Measurements from ENCODE around the gene ERVV-1. TPM values are rescaled to one million over a fixed set of nuclear protein-coding genes. Genes with fewer than 3 reads are reported as not detected.

The ERVV-1 gene
- total RNA-seq, 1 donor from 2014 or later: not detected

DNA sequence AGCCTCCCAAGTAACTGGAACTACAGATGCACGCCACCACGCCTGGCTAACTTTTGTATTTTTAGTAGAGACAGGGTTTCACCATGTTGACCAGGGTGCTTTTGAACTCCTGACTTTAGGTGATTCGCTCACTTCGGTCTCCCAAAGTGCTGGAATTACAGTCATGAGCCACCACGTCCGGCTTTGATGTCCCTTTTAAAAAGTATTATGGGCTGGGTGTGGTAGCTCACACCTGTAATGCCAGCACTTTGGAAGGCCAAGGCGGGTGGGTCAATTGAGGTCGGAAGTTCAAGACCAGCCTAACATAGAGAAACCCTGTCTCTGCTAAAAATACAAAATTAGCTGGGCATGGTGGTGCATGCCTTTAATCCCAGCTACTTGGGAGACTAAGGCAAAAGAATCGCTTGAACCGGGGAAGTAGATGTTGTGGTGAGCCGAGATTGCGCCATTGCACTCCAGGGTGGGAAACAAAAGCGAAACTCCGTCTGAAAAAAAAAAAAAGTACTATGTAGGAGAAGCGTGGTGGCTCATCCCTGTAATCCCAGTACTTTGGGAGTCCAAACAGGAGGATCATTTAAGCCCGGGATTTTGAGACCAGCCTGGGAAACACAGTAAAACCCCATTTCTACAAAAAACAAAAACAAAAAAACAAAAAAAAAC, 22.8 kb upstream of the ERVV-1 start:
- Histone ChIP-seq H3K36me3 (peaks cover 14% of the 10 kb centered on the region), H3K27me3 (ENCODE audit: low read depth) (no peaks in the 10 kb centered on the region), H3K9me3 (no peaks in the 10 kb centered on the region), H3K4me1 (peaks cover 11% of the 10 kb centered on the region), H3K4me3 (no peak overlapping the region), H3K27ac (no peak overlapping the region)
- TF ChIP-seq, protein P1, sequence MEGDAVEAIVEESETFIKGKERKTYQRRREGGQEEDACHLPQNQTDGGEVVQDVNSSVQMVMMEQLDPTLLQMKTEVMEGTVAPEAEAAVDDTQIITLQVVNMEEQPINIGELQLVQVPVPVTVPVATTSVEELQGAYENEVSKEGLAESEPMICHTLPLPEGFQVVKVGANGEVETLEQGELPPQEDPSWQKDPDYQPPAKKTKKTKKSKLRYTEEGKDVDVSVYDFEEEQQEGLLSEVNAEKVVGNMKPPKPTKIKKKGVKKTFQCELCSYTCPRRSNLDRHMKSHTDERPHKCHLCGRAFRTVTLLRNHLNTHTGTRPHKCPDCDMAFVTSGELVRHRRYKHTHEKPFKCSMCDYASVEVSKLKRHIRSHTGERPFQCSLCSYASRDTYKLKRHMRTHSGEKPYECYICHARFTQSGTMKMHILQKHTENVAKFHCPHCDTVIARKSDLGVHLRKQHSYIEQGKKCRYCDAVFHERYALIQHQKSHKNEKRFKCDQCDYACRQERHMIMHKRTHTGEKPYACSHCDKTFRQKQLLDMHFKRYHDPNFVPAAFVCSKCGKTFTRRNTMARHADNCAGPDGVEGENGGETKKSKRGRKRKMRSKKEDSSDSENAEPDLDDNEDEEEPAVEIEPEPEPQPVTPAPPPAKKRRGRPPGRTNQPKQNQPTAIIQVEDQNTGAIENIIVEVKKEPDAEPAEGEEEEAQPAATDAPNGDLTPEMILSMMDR (IDR thresholded peaks at IDR 0.05): no peak
- DNase-seq: no peak
- intact Hi-C loops (cut with DNase I): no loop called here
- no peak for ATAC-seq

DNA sequence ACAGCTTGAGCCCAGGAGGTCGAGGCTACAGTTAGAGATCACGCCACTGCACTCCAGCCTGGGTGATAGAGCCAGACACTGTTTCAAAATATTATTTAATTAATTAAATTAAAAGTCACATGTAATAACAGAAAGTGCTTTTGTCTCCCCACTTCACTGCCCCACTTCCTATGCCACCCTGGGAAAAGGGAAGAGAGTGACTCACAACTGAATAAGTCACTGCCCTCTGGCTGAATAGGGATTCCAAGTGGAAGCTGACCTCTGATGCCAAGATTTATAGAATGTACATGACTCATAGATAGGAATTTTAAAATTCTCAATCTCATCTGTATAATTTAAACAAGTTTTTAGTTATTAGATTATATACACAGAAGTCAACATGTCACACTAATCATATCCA, 22.2 kb upstream of the ERVV-1 start:
- H3K27ac ChIP-seq: no peak overlapping the region
- TF ChIP-seq, protein P1 (IDR thresholded peaks at IDR 0.05): no peak
- no peak for ATAC-seq
- peaks cover 11% of the 10 kb centered on the region for H3K4me1 ChIP-seq
- H3K4me3 ChIP-seq: no peak overlapping the region
- intact Hi-C loops (cut with DNase I): no loop called here
- no peak for DNase-seq
- no peaks in the 10 kb centered on the region for H3K27me3 ChIP-seq (ENCODE audit: low read depth)
- H3K9me3 ChIP-seq: no peaks in the 10 kb centered on the region
- H3K36me3 ChIP-seq: peaks cover 9% of the 10 kb centered on the region

DNA sequence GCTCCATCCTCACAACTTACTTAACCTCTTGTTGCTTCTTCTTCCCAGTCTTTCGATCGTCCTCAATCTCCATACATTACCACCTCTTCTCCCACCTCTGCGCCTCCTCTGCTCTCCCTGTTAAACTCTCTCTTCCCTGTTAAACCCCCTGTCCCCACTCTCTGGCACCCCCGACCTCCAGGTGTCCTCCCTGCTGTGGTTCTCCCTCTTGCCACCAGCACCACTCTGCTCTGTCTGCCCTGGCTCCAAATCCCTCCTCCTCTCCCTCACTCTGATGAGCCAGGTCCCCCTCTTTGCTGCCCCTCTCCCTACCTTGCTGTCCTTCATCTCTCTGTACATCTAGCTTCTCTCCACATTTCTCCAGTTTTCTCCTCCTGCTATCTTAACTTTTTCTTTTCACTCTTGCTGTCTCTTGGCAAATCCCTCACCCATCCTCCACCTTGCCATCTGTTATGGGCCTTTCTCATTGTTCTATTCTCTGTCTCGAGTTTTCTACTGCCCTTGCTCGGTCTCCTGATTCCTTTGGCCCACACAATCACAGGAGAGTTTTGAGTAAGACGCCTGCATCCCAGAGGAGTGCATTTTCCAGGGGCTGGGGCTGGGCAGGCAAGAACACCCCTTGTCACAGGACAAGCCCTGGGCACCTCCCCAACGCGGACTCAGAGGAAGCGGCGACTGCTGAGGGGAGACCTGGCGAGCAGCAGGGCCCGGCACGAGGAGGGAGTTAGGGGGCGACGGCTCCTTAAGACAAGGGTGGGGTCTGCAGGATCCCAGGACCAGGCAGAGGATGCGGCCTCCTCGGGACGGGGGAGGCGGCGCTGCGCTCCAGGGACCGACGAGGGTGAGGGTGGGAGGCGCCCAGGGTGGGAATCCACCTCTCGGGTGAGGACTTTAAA, 21.4 kb upstream of the ERVV-1 start:
- Histone ChIP-seq H3K4me3 (peak overlapping the region; percentile 60), H3K36me3 (peaks cover 9% of the 10 kb centered on the region), H3K27ac (no peak overlapping the region), H3K9me3 (no peaks in the 10 kb centered on the region), H3K4me1 (peaks cover 11% of the 10 kb centered on the region), H3K27me3 (ENCODE audit: low read depth) (no peaks in the 10 kb centered on the region)
- ATAC-seq (peak; percentile 38 to 47), DNase-seq (no peak)
- intact Hi-C loops (cut with DNase I): no loop called here
- TF ChIP-seq, protein P1 (IDR thresholded peaks at IDR 0.05): no peak

DNA sequence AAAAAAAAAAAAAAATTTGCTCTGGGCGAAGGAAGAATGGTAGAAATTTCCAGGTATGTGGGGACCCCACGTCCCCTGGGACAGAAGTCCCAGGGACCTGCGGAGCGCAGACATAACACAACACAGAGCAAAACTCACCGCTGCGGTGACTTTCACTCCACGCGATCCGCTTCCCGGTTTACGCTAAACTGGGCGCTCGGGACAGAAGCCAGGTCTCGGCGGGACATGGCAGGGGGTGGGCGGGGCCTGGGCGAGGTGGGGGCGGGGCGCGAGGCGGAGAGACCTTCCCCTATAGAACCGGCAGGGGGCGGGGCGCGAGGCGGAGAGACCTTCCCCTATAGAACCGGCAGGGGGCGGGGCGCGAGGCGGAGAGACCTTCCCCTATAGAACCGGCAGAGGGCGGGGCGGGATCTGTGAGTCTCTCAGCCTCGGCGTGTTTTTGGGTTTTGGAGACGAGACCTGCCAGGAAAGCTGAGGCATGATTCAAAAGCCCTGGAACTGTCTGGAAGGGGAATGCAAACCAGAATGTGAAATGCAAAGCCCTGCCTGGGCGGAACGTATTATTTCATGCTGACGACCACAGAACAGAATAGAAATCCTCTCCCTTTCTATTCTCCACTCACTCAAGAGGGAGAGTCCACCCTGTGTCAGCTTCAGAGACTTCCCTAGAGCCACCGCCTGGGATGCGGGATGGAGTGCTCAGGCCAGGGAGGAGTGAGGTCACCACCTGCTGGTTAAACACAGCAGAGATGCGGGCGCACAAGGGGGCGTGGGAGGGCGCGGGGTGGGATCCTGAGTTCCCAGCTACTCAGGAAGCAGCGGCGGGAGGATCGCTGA, 20.2 kb upstream of the ERVV-1 start:
- peak; percentile 96 to 97 for ATAC-seq
- TF ChIP-seq, protein P1 (IDR thresholded peaks at IDR 0.05): peak; percentile 63
- Histone ChIP-seq H3K27ac (peak overlapping the region; percentile 46), H3K27me3 (ENCODE audit: low read depth) (no peaks in the 10 kb centered on the region), H3K9me3 (no peaks in the 10 kb centered on the region), H3K4me3 (peak overlapping the region; percentile 60), H3K36me3 (peaks cover 8% of the 10 kb centered on the region), H3K4me1 (peaks cover 11% of the 10 kb centered on the region)
- intact Hi-C loops (cut with DNase I): no loop called here
- peak; percentile 81 for DNase-seq

DNA sequence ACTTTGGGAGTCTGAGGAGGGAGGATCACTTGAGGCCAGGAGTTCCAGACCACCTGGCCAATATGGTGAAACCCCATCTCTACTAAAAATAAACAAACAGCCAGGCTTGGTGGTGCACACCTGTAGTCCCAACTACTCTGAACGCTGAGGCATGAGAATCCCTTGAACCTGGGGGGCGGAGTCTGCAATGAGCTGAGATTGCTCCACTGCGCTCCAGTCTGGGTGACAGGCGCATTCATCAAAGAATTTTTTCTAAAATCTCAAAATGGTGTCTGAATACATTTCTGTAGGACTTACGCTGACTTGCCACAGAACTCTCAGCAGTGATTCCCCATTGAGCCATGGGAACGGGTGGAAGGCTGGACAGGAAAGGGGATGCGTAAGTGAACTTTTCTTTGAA, 18.0 kb upstream of the ERVV-1 start:
- TF ChIP-seq, protein P1 (IDR thresholded peaks at IDR 0.05): no peak
- intact Hi-C loops (cut with DNase I): no loop called here
- peaks cover 11% of the 10 kb centered on the region for H3K4me1 ChIP-seq
- no peaks in the 10 kb centered on the region for H3K27me3 ChIP-seq (ENCODE audit: low read depth)
- no peak overlapping the region for H3K4me3 ChIP-seq
- DNase-seq: no peak
- H3K36me3 ChIP-seq: no peaks in the 10 kb centered on the region
- no peak overlapping the region for H3K27ac ChIP-seq
- no peak for ATAC-seq
- no peaks in the 10 kb centered on the region for H3K9me3 ChIP-seq
